GM12891 (cell line): Measurements from ENCODE around the gene NUB1.

Source experiments
- PAX5 ChIP-seq: IDR thresholded peaks from 2 replicates; pipeline ENCODE4 v1.6.1; 2011; ENCODE audit warnings: low read length, moderate library complexity, mild to moderate bottlenecking; ENCODE audit not compliant: insufficient read depth, severe bottlenecking
- POLR2A ChIP-seq: IDR thresholded peaks from 2 replicates; pipeline ENCODE4 v1.6.1; 2011; ENCODE audit warnings: low read depth, low read length, control low read depth
- POU2F2 ChIP-seq: IDR thresholded peaks from 2 replicates; pipeline ENCODE4 v1.6.1; 2011; ENCODE audit warnings: low read depth, mild to moderate bottlenecking, control low read depth, low read length, moderate library complexity
- SPI1 ChIP-seq: IDR thresholded peaks from 2 replicates; pipeline ENCODE4 v1.6.1; 2011; ENCODE audit warnings: low read depth, low read length, control low read depth
- TAF1 ChIP-seq: IDR thresholded peaks from 2 replicates; pipeline ENCODE4 v1.6.1; 2011; ENCODE audit warnings: low read depth, low read length, control low read depth

DNA sequence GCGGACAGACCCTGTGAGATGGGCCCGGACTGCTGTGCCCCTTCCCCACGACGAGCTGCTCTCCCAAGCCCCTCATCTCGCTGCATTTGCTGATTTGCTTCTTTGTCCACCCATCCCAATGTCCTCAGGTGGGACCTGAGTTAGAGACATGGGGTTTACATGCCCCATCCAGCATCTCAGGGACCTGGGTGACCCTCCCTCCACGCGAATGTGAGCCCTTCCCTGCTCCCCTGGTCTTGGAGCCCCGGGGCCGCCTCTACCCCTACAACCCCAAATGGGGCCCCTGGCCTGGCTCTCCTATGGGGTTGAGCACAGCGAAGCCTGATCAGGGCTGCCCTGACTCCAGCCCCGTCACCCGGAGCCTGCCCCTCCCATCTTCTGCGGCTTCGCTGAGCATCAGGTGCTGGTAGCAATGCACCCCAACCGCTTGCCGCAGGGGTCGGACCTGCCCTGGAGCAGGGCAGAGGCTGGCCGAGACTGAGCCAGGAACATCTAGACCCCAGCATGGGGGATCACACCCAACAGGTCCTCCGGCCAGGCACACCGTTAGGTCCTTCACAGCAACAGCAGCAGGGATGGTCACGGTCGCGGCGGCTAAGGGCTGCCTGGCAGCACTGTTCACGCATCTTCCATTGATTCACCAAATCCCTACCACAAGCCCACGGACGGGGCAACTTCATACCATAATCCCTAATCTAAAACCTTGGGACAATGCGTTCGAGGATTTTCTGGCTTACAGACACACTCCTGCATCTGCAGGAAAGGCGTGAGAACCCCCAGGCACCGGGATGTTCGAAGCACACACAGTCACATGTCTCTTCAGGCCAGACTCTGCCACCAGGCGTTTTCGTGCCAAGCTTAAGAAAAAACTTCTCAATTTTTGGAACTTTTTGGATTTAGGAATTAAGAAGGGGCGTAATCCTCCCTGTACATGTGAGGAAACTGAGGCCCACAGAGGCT is 52.7 kb downstream of the NUB1 start:
- TF ChIP-seq POLR2A (no peak), PAX5 (no peak), TAF1 (no peak), POU2F2 (no peak), SPI1 (no peak)
